Measurements from ENCODE around the gene LAS1L.
"Not testable (repeated sequence)": the region's sequence is repeated elsewhere in the genome, so short reads cannot be mapped to it uniquely, and the experiment has no call there.

DNA sequence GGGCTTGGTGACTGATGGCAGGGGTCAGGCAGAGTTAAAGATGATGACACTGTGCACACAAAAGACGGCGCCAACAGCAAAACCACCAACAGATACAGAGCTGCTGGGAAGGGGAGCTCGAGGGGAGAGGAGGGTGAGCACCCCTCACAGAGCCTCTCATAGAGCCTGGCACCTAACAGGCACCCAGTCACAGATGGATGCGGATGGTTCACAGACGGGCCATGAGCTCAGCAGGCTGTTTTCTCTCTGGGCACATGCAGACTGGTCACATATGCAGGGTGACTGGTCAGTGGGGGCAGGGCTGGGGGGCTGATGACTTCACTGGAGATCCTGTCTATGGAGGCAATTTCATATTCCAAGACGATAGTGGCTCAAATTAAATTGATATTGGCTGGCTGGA, 15.1 kb downstream of the LAS1L start:
- TF ChIP-seq, protein P1, sequence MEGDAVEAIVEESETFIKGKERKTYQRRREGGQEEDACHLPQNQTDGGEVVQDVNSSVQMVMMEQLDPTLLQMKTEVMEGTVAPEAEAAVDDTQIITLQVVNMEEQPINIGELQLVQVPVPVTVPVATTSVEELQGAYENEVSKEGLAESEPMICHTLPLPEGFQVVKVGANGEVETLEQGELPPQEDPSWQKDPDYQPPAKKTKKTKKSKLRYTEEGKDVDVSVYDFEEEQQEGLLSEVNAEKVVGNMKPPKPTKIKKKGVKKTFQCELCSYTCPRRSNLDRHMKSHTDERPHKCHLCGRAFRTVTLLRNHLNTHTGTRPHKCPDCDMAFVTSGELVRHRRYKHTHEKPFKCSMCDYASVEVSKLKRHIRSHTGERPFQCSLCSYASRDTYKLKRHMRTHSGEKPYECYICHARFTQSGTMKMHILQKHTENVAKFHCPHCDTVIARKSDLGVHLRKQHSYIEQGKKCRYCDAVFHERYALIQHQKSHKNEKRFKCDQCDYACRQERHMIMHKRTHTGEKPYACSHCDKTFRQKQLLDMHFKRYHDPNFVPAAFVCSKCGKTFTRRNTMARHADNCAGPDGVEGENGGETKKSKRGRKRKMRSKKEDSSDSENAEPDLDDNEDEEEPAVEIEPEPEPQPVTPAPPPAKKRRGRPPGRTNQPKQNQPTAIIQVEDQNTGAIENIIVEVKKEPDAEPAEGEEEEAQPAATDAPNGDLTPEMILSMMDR (IDR thresholded peaks at IDR 0.05), result not testable (repeated sequence)
- TF ChIP-seq POLR2A (IDR thresholded peaks at IDR 0.05), result not testable (repeated sequence)
